GM12878 (cell line): ENCODE measurements around the gene MYO18B. TPM values are rescaled to one million over a fixed set of nuclear protein-coding genes. Genes with fewer than 3 reads are reported as not detected.

Source experiments
- ATAC-seq: fragments of 200-7000 bp; cut with Tn5 transposase; 3 replicates; pipeline ENCODE4 v1.9.1; 2020; ENCODE audit warnings: mild to moderate bottlenecking, moderate library complexity
- BruUV-seq: library from RNA; stranded (reverse); fragments of 400-500 nt; replicated peaks from 2 replicates; lab custom pipeline; 2021; lab: Mats Ljungman, UMichigan
- CTCF ChIA-PET: fragments of 300-600 bp; sonication (Branson Sonifier 250); formaldehyde crosslinking; extraction: SDS; loops from one replicate; lab custom pipeline; 2021; ENCODE audit warnings: inconsistent platforms; lab: Yijun Ruan, JAX
- POLR2A ChIA-PET: fragments of 350-600 bp; formaldehyde crosslinking; extraction: SDS; loops from one replicate; lab custom pipeline; 2021; ENCODE audit warnings: inconsistent platforms; lab: Charles Lee
- RAD21 ChIA-PET: fragments of 300-600 bp; sonication (Branson Sonifier 250); formaldehyde crosslinking; loops from one replicate; lab custom pipeline; 2023; ENCODE audit warnings: antibody characterized with exemption; ENCODE audit not compliant: unreplicated experiment; lab: Charles Lee
- SMC1A ChIA-PET: fragments of 300-600 bp; sonication (Branson Sonifier 250); formaldehyde crosslinking; loops from one replicate; lab custom pipeline; 2023; ENCODE audit not compliant: unreplicated experiment, uncharacterized antibody; lab: Charles Lee
- DNase-seq: peaks from one replicate; pipeline ENCODE4 v3.0.0-alpha.2; 2011; ENCODE audit warnings: low read depth, low spot score
- FAIRE-seq: peaks from 3 replicates; lab custom pipeline; 2011; peaks lifted over from hg19 to GRCh38; lab: Jason Lieb, UNC
- H2AFZ ChIP-seq: 2 replicates; pipeline ENCODE4 v1.6.0; 2011; ENCODE audit warnings: low read depth, low read length, control low read depth; ENCODE audit not compliant: control insufficient read depth
- H3K27ac ChIP-seq: 2 replicates; pipeline ENCODE4 v1.5.1; 2011; ENCODE audit warnings: control low read depth; ENCODE audit not compliant: control insufficient read depth, insufficient read depth
- H3K27me3 ChIP-seq, 2 experiments: replicated peaks in 1 of 2; 2 replicates each; pipeline versions ENCODE4 v1.6.0 to v1.6.1; 2011; ENCODE audit warnings: low read length in 1 of 2; ENCODE audit not compliant: control insufficient read depth in 2 of 2, insufficient read depth in 2 of 2
- H3K36me3 ChIP-seq, 2 experiments: 2 replicates each; pipeline ENCODE4 v1.5.1; 2011; ENCODE audit warnings: low read length in 1 of 2; ENCODE audit not compliant: control insufficient read depth in 2 of 2, insufficient read depth in 2 of 2
- H3K4me1 ChIP-seq: 2 replicates; pipeline ENCODE4 v1.6.1; 2011; ENCODE audit warnings: mild to moderate bottlenecking, low read length, moderate library complexity, mixed read lengths; ENCODE audit not compliant: control insufficient read depth, insufficient read depth
- H3K4me2 ChIP-seq: 2 replicates; pipeline ENCODE4 v1.6.0; 2011; ENCODE audit warnings: control low read depth; ENCODE audit not compliant: control insufficient read depth, insufficient read depth
- H3K4me3 ChIP-seq: fragments of 200-600 bp; sonication (generic); 2 replicates; pipeline ENCODE4 v1.5.1; 2016
- H3K79me2 ChIP-seq: 2 replicates; pipeline ENCODE4 v1.6.0; 2011; ENCODE audit warnings: low read length; ENCODE audit not compliant: control insufficient read depth, insufficient read depth
- H3K9ac ChIP-seq: 2 replicates; pipeline ENCODE4 v1.8.0; 2011; ENCODE audit warnings: low read length, control low read depth, mixed read lengths; ENCODE audit not compliant: control insufficient read depth, insufficient read depth
- H3K9me3 ChIP-seq: replicated peaks from 3 replicates; pipeline ENCODE4 v1.5.1; 2011; ENCODE audit warnings: mild to moderate bottlenecking, low read length; ENCODE audit not compliant: control insufficient read depth, insufficient read depth
- H4K20me1 ChIP-seq: 2 replicates; pipeline ENCODE4 v1.6.0; 2011; ENCODE audit not compliant: control insufficient read depth, insufficient read depth
- EZH2 ChIP-seq: IDR thresholded peaks from 2 replicates; pipeline ENCODE4 v1.6.1; 2012; ENCODE audit warnings: low read depth, mild to moderate bottlenecking, control low read depth, inconsistent platforms, low read length, borderline replicate concordance; ENCODE audit not compliant: control insufficient read depth
- HDGF ChIP-seq: fragments of 450-650 bp; IDR thresholded peaks from 2 replicates; pipeline ENCODE4 v1.6.1; 2016; ENCODE audit warnings: antibody characterized with exemption
- MXI1 ChIP-seq: fragments of 150-350 bp; IDR thresholded peaks from 2 replicates; pipeline ENCODE4 v1.6.1; 2011; ENCODE audit warnings: low read depth, mild to moderate bottlenecking, inconsistent platforms, low read length, improper control_type of control experiment
- NBN ChIP-seq: fragments of 450-650 bp; IDR thresholded peaks from 2 replicates; pipeline ENCODE4 v1.6.1; 2016
- POLR2A ChIP-seq: IDR thresholded peaks from 2 replicates; pipeline ENCODE4 v1.6.1; 2011; ENCODE audit warnings: low read depth, mild to moderate bottlenecking, low read length
- RELB ChIP-seq: fragments of 450-650 bp; IDR thresholded peaks from 2 replicates; pipeline ENCODE4 v1.6.1; 2017; ENCODE audit warnings: low read depth, mild to moderate bottlenecking, moderate library complexity
- SP1 ChIP-seq: IDR thresholded peaks from one replicate; pipeline ENCODE4 v1.6.1; 2011; ENCODE audit warnings: low read depth, low read length
- SUPT20H ChIP-seq: IDR thresholded peaks from 2 replicates; pipeline ENCODE4 v1.6.1; 2011; ENCODE audit warnings: low read depth, mild to moderate bottlenecking, low read length, moderate library complexity, borderline replicate concordance; ENCODE audit not compliant: control insufficient read depth
- WGBS: methylation state at CpG from one replicate; pipeline ENCODE4 v1.1.6; 2016; ENCODE audit warnings: low lambda C conversion rate; ENCODE audit not compliant: insufficient replicate concordance, insufficient coverage; ENCODE audit errors: missing lambda C conversion rate; 5-methylcytosine and 5-hydroxymethylcytosine counted together
- in situ Hi-C: fragments of 300-500 bp; cut with MboI; formaldehyde crosslinking; loops from 9 replicates; pipeline ENCODE4 v1.14.3; 2018; ENCODE audit warnings: mixed read lengths
- intact Hi-C: fragments of 100-400 bp; cut with micrococcal nuclease; formaldehyde crosslinking; loops from one replicate; pipeline ENCODE4 v1.14.2; 2022; ENCODE audit not compliant: unreplicated experiment
- polyA plus RNA-seq, 11 experiments: library from polyadenylated mRNA; depleted of rRNA in 4 of 11; unstranded in 6 of 11; stranded (reverse) in 5 of 11; fragments of >200 nt; fragmentation: Nextera tagmentation in 4 of 11; fragmentation: Illumina TruSeq in 1 of 11; extraction: Ambion mirVana in 4 of 11; extraction: Trizol in 1 of 11; gene quantifications; 1 replicate in 1 of 11; 2 replicates in 10 of 11; pipeline versions ENCODE4 v1.2.1 to v1.2.3, GENCODE V29; 2011 to 2016; ENCODE audit warnings: inconsistent platforms in 2 of 11, missing spikeins in 2 of 11, low read depth in 1 of 11
- total RNA-seq, 4 experiments: library from RNA; depleted of rRNA in 3 of 4; stranded (reverse); fragments of >200 nt in 3 of 4; fragmentation: Illumina TruSeq in 1 of 4; extraction: Trizol in 1 of 4; gene quantifications; 2 replicates each; pipeline versions ENCODE4 v1.2.1 to v1.2.3, GENCODE V29; 2013 to 2021

MYO18B gene
- total and polyA plus RNA-seq, 10 of the 15 experiments (the other 5 are each of a cell fraction or from before 2014, with no cell fraction given) = 0.05 to 2.1 (median 0.51) TPM; not detected in 1

GRCh38 chr22:26002456-26002855 is 260.5 kb downstream of the MYO18B start:
- Histone ChIP-seq H3K27me3 (0 out of 4 replicates have a peak, but pooled peaks cover 0 to 2% of the 10 kb centered on the region in 2 experiments), H3K9ac (no peak overlapping the region), H3K4me2 (no peak overlapping the region), H4K20me1 (no peaks in the 10 kb centered on the region), H3K9me3 (no peaks in the 10 kb centered on the region), H3K79me2 (no peaks in the 10 kb centered on the region), H3K4me1 (no peaks in the 10 kb centered on the region), H3K36me3 (no peaks in the 10 kb centered on the region), H3K4me3 (no peak overlapping the region), H3K27ac (no peak overlapping the region), H2AFZ (no peak overlapping the region)
- ChIA-PET CTCF (no interaction called here), RAD21 (no interaction called here), POLR2A (interaction anchor here (0.6 kb wide), 1 partner anchor 11 kb away, joined by 3 read pairs; no protein-coding TSS in a partner anchor), SMC1A (no interaction called here)
- TF ChIP-seq RELB (no peak), HDGF (no peak), SUPT20H (no peak), NBN (no peak), MXI1 (no peak), POLR2A (no peak), EZH2 (no peak)
- DNase-seq (no peak), FAIRE-seq (no peak), ATAC-seq (no peak)
- intact Hi-C loops = no loop called here
- BruUV-seq = no TSS peak
- WGBS = 7% methylated on average over 2 of the region's 2 CpGs
- in situ Hi-C loops = no loop called here

GRCh38 chr22:26004477-26004876 is 262.5 kb downstream of the MYO18B start:
- CTCF ChIA-PET = no interaction called here
- H2AFZ ChIP-seq = no peak overlapping the region
- WGBS = 23% methylated on average over 4 of the region's 4 CpGs
- no peaks in the 10 kb centered on the region for H3K9me3 ChIP-seq
- TF ChIP-seq SP1 = no peak
- TF ChIP-seq, all 136 proteins: peak for 0
- no peak overlapping the region for H3K9ac ChIP-seq
- no peak for ATAC-seq
- 0 out of 4 replicates have a peak, but pooled peaks cover 0 to 2% of the 10 kb centered on the region in 2 experiments for H3K27me3 ChIP-seq
- no peak overlapping the region for H3K4me3 ChIP-seq
- H3K36me3 ChIP-seq = no peaks in the 10 kb centered on the region
- H3K4me2 ChIP-seq = no peak overlapping the region
- no peaks in the 10 kb centered on the region for H3K4me1 ChIP-seq
- intact Hi-C loops (no loop called here), in situ Hi-C loops (no loop called here)
- no peaks in the 10 kb centered on the region for H3K79me2 ChIP-seq
- ChIA-PET POLR2A (no interaction called here), SMC1A (no interaction called here), RAD21 (no interaction called here)
- no peaks in the 10 kb centered on the region for H4K20me1 ChIP-seq
- H3K27ac ChIP-seq = no peak overlapping the region
- DNase-seq = no peak
- no peak for FAIRE-seq
- no TSS peak for BruUV-seq
